HL-60 (cell line): ENCODE results near the gene NOS1AP.

ENCODE experiments used
- TF ChIP-seq, protein P1 (sequence below): IDR thresholded peaks from 2 replicates; pipeline ENCODE4 v1.6.1; 2012; ENCODE audit warnings: low read depth; ENCODE audit not compliant: insufficient replicate concordance
- TF ChIP-seq, protein P2 (sequence below): IDR thresholded peaks from one replicate; pipeline ENCODE4 v1.5.1; 2011; ENCODE audit warnings: low read length, control low read depth, inconsistent platforms; ENCODE audit not compliant: insufficient read depth

DNA sequence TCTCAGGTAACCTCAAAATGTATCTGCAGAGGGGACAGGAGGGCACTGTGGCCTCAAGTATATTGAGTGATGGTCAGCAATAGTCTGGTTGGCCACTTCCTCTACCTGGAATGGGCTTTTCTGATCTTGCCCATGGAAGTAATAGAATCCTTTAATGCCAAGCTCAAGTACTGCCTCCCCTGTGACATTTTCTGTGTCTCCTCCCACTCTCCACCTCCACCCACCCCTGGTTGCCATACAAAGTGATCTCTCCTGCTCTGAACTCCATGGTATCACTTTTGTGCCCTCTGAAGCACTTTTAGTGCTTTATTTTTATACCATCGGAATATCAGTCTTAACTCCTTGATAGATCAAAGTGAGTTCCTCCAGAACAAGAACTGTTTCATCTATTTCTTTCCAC, 9.2 kb upstream of the NOS1AP start:
- TF ChIP-seq, protein P1, sequence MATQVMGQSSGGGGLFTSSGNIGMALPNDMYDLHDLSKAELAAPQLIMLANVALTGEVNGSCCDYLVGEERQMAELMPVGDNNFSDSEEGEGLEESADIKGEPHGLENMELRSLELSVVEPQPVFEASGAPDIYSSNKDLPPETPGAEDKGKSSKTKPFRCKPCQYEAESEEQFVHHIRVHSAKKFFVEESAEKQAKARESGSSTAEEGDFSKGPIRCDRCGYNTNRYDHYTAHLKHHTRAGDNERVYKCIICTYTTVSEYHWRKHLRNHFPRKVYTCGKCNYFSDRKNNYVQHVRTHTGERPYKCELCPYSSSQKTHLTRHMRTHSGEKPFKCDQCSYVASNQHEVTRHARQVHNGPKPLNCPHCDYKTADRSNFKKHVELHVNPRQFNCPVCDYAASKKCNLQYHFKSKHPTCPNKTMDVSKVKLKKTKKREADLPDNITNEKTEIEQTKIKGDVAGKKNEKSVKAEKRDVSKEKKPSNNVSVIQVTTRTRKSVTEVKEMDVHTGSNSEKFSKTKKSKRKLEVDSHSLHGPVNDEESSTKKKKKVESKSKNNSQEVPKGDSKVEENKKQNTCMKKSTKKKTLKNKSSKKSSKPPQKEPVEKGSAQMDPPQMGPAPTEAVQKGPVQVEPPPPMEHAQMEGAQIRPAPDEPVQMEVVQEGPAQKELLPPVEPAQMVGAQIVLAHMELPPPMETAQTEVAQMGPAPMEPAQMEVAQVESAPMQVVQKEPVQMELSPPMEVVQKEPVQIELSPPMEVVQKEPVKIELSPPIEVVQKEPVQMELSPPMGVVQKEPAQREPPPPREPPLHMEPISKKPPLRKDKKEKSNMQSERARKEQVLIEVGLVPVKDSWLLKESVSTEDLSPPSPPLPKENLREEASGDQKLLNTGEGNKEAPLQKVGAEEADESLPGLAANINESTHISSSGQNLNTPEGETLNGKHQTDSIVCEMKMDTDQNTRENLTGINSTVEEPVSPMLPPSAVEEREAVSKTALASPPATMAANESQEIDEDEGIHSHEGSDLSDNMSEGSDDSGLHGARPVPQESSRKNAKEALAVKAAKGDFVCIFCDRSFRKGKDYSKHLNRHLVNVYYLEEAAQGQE, result no peak
- TF ChIP-seq, protein P2, sequence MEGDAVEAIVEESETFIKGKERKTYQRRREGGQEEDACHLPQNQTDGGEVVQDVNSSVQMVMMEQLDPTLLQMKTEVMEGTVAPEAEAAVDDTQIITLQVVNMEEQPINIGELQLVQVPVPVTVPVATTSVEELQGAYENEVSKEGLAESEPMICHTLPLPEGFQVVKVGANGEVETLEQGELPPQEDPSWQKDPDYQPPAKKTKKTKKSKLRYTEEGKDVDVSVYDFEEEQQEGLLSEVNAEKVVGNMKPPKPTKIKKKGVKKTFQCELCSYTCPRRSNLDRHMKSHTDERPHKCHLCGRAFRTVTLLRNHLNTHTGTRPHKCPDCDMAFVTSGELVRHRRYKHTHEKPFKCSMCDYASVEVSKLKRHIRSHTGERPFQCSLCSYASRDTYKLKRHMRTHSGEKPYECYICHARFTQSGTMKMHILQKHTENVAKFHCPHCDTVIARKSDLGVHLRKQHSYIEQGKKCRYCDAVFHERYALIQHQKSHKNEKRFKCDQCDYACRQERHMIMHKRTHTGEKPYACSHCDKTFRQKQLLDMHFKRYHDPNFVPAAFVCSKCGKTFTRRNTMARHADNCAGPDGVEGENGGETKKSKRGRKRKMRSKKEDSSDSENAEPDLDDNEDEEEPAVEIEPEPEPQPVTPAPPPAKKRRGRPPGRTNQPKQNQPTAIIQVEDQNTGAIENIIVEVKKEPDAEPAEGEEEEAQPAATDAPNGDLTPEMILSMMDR, result no peak
